H1 (cell line): Measurements from ENCODE around the gene CHST11.

Source experiments
- BCL11A ChIP-seq, 2 experiments: IDR thresholded peaks; one replicate each; pipeline ENCODE4 v1.6.1; 2011; ENCODE audit warnings: low read depth in 2 of 2, low read length in 2 of 2, mild to moderate bottlenecking in 2 of 2
- CEBPB ChIP-seq: IDR thresholded peaks from 2 replicates; pipeline ENCODE4 v1.6.1; 2012; ENCODE audit warnings: low read depth, low read length
- EZH2 ChIP-seq: fragments of 200-600 bp; sonication (generic); IDR thresholded peaks from 2 replicates; pipeline ENCODE4 v1.7.1; 2012; ENCODE audit warnings: low read depth, mild to moderate bottlenecking, moderate library complexity, low read length, inconsistent platforms; ENCODE audit not compliant: severe bottlenecking
- POLR2A ChIP-seq, 2 experiments: IDR thresholded peaks; 1 replicate in 1 of 2; 2 replicates in 1 of 2; pipeline ENCODE4 v1.6.1; 2011; ENCODE audit warnings: low read depth in 2 of 2, low read length in 2 of 2, mild to moderate bottlenecking in 2 of 2; ENCODE audit errors: control extremely low read depth in 1 of 2
- RAD21 ChIP-seq, 2 experiments: IDR thresholded peaks in 1 of 2; conservative IDR thresholded peaks in 1 of 2; 2 replicates each; pipeline ENCODE4 v1.6.1; 2011; ENCODE audit warnings: low read depth in 2 of 2, low read length in 2 of 2, improper control_type of control experiment in 1 of 2, inconsistent platforms in 1 of 2, mild to moderate bottlenecking in 1 of 2, moderate library complexity in 1 of 2
- SP1 ChIP-seq: IDR thresholded peaks from 2 replicates; pipeline ENCODE4 v1.6.1; 2011; ENCODE audit warnings: low read depth, low read length
- SP2 ChIP-seq: IDR thresholded peaks from 2 replicates; pipeline ENCODE4 v1.6.1; 2012; ENCODE audit warnings: mild to moderate bottlenecking, low read length, inconsistent platforms
- SRF ChIP-seq: IDR thresholded peaks from 2 replicates; pipeline ENCODE4 v1.6.1; 2011; ENCODE audit warnings: mild to moderate bottlenecking, low read depth, low read length, moderate library complexity
- TCF12 ChIP-seq: IDR thresholded peaks from 2 replicates; pipeline ENCODE4 v1.6.1; 2011; ENCODE audit warnings: low read depth, mild to moderate bottlenecking, low read length
- YY1 ChIP-seq: IDR thresholded peaks from 2 replicates; pipeline ENCODE4 v1.6.1; 2011; ENCODE audit warnings: low read depth, mild to moderate bottlenecking, low read length
- TF ChIP-seq, protein P1 (sequence below): IDR thresholded peaks from 2 replicates; pipeline ENCODE4 v1.6.1; 2012; ENCODE audit warnings: inconsistent platforms
- TF ChIP-seq, protein P2 (sequence below), 3 experiments: IDR thresholded peaks; 1 replicate in 2 of 3; 2 replicates in 1 of 3; pipeline versions ENCODE4 v1.5.1 to v1.6.1; 2011; ENCODE audit warnings: low read length in 3 of 3, mild to moderate bottlenecking in 3 of 3, inconsistent platforms in 2 of 3, low read depth in 1 of 3, moderate library complexity in 1 of 3; ENCODE audit not compliant: insufficient read depth in 1 of 3; ENCODE audit errors: control extremely low read depth in 1 of 3
- TF ChIP-seq, protein P3 (sequence below): IDR thresholded peaks from 2 replicates; pipeline ENCODE4 v1.6.1; 2012; ENCODE audit warnings: low read length, inconsistent platforms

DNA sequence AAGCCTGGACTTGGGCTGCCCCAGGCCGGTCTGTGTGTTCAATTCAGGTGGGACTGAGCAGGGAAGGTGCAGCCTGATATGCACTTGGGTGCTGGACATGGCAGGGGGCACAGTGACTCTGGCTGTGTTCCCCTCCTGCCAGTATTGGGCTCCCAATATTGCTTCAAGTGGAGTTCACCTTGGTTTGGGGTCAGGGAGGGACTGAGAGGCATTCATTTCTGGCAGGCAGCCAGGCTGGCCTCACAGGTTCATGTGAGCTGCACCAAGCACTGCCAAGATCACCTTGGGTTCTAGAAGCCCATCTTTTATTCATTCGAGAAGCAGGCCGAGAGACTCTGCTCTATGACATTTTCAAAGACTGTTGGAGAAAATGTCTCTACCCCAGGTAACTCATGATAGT, 245.0 kb downstream of the CHST11 start:
- TF ChIP-seq POLR2A (IDR thresholded peaks at IDR 0.05; ENCODE audit: control extremely low read depth in 1 of 2, low read depth in 2 of 2, low read length in 2 of 2), result no peak
- TF ChIP-seq EZH2, result no peak
- TF ChIP-seq YY1, result no peak
- no peak for TF ChIP-seq BCL11A (IDR thresholded peaks at IDR 0.05; ENCODE audit: low read depth in 2 of 2, low read length in 2 of 2)
- TF ChIP-seq CEBPB, result no peak
- TF ChIP-seq TCF12, result no peak
- TF ChIP-seq SP1, result no peak
- TF ChIP-seq, protein P1, sequence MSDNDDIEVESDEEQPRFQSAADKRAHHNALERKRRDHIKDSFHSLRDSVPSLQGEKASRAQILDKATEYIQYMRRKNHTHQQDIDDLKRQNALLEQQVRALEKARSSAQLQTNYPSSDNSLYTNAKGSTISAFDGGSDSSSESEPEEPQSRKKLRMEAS, result no peak
- TF ChIP-seq, protein P2, sequence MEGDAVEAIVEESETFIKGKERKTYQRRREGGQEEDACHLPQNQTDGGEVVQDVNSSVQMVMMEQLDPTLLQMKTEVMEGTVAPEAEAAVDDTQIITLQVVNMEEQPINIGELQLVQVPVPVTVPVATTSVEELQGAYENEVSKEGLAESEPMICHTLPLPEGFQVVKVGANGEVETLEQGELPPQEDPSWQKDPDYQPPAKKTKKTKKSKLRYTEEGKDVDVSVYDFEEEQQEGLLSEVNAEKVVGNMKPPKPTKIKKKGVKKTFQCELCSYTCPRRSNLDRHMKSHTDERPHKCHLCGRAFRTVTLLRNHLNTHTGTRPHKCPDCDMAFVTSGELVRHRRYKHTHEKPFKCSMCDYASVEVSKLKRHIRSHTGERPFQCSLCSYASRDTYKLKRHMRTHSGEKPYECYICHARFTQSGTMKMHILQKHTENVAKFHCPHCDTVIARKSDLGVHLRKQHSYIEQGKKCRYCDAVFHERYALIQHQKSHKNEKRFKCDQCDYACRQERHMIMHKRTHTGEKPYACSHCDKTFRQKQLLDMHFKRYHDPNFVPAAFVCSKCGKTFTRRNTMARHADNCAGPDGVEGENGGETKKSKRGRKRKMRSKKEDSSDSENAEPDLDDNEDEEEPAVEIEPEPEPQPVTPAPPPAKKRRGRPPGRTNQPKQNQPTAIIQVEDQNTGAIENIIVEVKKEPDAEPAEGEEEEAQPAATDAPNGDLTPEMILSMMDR (IDR thresholded peaks at IDR 0.05; ENCODE audit: control extremely low read depth in 1 of 3, insufficient read depth in 1 of 3, low read depth in 1 of 3, low read length in 3 of 3), result no peak
- no peak for TF ChIP-seq SRF
- TF ChIP-seq, protein P3, sequence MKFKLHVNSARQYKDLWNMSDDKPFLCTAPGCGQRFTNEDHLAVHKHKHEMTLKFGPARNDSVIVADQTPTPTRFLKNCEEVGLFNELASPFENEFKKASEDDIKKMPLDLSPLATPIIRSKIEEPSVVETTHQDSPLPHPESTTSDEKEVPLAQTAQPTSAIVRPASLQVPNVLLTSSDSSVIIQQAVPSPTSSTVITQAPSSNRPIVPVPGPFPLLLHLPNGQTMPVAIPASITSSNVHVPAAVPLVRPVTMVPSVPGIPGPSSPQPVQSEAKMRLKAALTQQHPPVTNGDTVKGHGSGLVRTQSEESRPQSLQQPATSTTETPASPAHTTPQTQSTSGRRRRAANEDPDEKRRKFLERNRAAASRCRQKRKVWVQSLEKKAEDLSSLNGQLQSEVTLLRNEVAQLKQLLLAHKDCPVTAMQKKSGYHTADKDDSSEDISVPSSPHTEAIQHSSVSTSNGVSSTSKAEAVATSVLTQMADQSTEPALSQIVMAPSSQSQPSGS, result no peak
- no peak for TF ChIP-seq RAD21 (IDR thresholded peaks at IDR 0.05 in 1 of 2, conservative IDR thresholded peaks at IDR 0.05 in 1 of 2; ENCODE audit: low read depth in 2 of 2, low read length in 2 of 2)
- no peak for TF ChIP-seq SP2
